IPS-20b (cell line): ENCODE results near the gene EIF4E1B.

ENCODE experiments used
- H3K27ac ChIP-seq: one replicate; pipeline ENCODE4 v1.5.1; 2013; ENCODE audit warnings: low read length
- H3K27me3 ChIP-seq: 2 replicates; pipeline ENCODE4 v1.6.1; 2013; ENCODE audit warnings: mild to moderate bottlenecking, low read length, inconsistent platforms; ENCODE audit not compliant: insufficient read depth
- H3K36me3 ChIP-seq: 2 replicates; pipeline ENCODE4 v1.6.1; 2013; ENCODE audit warnings: low read depth, mild to moderate bottlenecking, inconsistent platforms, low read length, moderate library complexity; ENCODE audit not compliant: insufficient read depth
- H3K4me1 ChIP-seq: 2 replicates; pipeline ENCODE4 v1.6.1; 2013; ENCODE audit warnings: mild to moderate bottlenecking, control low read depth, inconsistent platforms, low read length, moderate library complexity; ENCODE audit not compliant: insufficient read depth
- H3K4me3 ChIP-seq: 2 replicates; pipeline ENCODE4 v1.5.1; 2013; ENCODE audit warnings: mild to moderate bottlenecking, low read length, inconsistent platforms
- H3K9ac ChIP-seq: 2 replicates; pipeline ENCODE4 v1.6.1; 2013; ENCODE audit warnings: low read depth, mild to moderate bottlenecking, inconsistent platforms, low read length, moderate library complexity
- H3K9me3 ChIP-seq: 2 replicates; pipeline ENCODE4 v1.6.1; 2013; ENCODE audit warnings: mild to moderate bottlenecking, low read depth, low read length, inconsistent platforms; ENCODE audit not compliant: insufficient read depth

EIF4E1B gene

GRCh38 chr5:176662371-176663333 lies 32.2 kb downstream of the EIF4E1B start:
- H3K9ac ChIP-seq, result no peak overlapping the region
- H3K4me1 ChIP-seq, result peaks cover 7% of the 10 kb centered on the region; the same call in 1 of the 2 replicates
- H3K9me3 ChIP-seq, result no peaks in the 10 kb centered on the region
- 0 out of 2 replicates have a peak, but pooled peaks cover 4% of the 10 kb centered on the region for H3K27me3 ChIP-seq
- no peak overlapping the region for H3K27ac ChIP-seq
- no peak overlapping the region for H3K4me3 ChIP-seq
- H3K36me3 ChIP-seq, result no peaks in the 10 kb centered on the region

DNA sequence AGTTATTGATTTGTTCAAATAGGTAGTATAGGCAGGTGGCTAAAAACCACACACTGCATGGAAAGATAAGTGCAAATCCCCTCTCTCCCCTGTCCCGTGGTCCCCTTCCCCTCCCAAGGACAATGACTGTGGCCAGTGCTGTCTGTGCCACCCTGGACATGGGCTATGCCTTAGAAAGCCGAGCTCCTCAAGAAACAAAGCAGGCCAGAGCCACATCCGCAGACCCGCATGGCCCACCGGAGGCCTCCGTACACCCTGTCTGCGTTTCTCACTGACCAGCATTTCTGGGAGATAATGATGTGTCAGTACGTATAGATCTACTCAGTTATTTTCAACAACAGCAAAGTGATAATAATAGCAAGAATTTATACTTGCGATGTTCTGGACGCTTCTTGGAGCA lies 33.1 kb downstream of the EIF4E1B start:
- no peak overlapping the region for H3K4me3 ChIP-seq
- no peaks in the 10 kb centered on the region for H3K36me3 ChIP-seq
- peaks cover 7% of the 10 kb centered on the region; the same call in 1 of the 2 replicates for H3K4me1 ChIP-seq
- H3K9me3 ChIP-seq, result no peaks in the 10 kb centered on the region
- 0 out of 2 replicates have a peak, but pooled peaks cover 4% of the 10 kb centered on the region for H3K27me3 ChIP-seq
- H3K27ac ChIP-seq, result no peak overlapping the region
- no peak overlapping the region for H3K9ac ChIP-seq

DNA sequence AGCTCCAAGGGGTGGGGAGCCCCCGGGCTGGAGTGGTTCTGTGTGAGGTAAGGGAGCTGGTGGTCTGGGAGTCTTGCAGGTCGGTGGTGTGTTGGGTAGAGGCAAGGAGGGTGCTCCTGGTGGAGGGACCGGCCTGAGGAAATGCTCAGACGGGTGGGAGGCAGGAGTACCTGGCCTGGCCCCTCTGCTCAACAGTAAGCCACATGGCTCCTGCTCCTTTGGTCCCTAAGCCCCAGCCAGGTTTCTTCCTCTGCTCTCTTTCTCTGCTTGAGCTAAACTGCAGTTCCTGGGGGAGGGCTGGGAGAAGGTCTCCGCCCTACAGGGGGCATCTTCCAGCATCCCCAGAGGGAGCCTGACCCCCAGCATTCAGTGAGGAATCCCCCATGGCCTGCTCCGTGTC lies 34.0 kb downstream of the EIF4E1B start:
- no peak overlapping the region for H3K4me3 ChIP-seq
- no peak overlapping the region for H3K27ac ChIP-seq
- 0 out of 2 replicates have a peak, but pooled peaks cover 4% of the 10 kb centered on the region for H3K27me3 ChIP-seq
- H3K9me3 ChIP-seq, result no peaks in the 10 kb centered on the region
- H3K4me1 ChIP-seq, result peaks cover 7% of the 10 kb centered on the region; the same call in 1 of the 2 replicates
- no peaks in the 10 kb centered on the region for H3K36me3 ChIP-seq
- H3K9ac ChIP-seq, result no peak overlapping the region

DNA sequence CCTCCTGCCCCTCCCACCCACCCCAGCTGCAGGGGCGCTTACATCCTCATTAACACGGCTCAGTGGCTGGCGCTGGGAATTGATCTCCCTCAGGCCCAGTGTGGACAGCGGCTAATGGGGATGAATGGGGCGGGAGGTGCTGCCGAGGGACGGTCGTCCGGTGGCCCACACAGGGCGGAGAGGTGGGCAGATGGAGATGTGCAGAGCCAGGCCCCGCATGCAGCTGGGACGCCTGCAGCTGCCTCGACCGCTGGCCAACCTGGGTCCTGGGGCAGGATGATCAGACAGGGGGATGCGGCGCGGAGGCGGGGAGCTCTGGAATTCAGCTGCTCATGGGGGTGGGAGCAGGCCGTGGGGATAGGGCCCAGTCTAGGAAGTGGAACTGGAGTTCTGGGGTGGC lies 34.4 kb downstream of the EIF4E1B start:
- Histone ChIP-seq H3K27ac (no peak overlapping the region), H3K9ac (no peak overlapping the region), H3K4me1 (peaks cover 7% of the 10 kb centered on the region; the same call in 1 of the 2 replicates), H3K9me3 (no peaks in the 10 kb centered on the region), H3K36me3 (no peaks in the 10 kb centered on the region), H3K27me3 (0 out of 2 replicates have a peak, but pooled peaks cover 4% of the 10 kb centered on the region), H3K4me3 (no peak overlapping the region)

DNA sequence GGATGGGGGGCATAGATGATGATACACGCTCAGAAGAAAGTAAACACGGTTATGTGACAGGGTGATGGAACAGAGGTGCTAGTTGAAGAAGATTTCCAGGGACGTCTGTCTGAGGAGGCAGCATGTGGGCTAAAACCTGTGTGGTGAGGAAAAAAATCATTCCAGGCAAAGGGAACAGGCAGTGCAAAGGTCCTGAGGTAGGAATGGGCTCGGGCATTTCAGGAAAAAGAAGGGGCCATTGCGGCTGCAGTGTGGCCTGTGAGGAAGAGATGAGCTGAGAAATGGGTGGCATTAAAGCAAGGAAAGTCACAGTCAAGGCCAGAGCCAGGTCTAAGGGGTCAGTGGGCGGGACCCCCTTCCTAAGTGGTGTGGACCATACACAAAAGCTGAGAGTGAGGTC lies 35.0 kb downstream of the EIF4E1B start:
- Histone ChIP-seq H3K36me3 (no peaks in the 10 kb centered on the region), H3K4me1 (peaks cover 7% of the 10 kb centered on the region; the same call in 1 of the 2 replicates), H3K9ac (no peak overlapping the region), H3K27ac (no peak overlapping the region), H3K27me3 (0 out of 2 replicates have a peak, but pooled peaks cover 4% of the 10 kb centered on the region), H3K4me3 (no peak overlapping the region), H3K9me3 (no peaks in the 10 kb centered on the region)

DNA sequence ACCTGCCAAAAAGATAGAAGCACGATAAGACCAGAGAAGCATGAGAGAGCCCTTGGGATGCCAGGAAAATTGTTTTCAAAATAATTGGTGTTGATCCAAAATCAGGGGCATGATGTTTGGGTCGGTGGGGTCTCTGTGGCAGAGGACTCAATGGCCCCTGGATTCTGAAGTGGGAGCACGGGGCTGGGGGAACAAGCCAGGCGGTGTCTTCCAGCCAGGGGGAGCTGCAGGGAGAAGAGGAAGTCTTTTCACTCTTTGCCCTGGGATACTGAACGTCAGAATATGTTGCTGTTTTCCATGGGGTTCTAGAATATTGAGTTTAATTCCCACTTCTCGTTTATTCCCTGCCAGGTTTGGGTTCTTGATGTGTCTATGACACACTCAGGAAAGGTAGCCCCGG lies 37.2 kb downstream of the EIF4E1B start:
- H3K36me3 ChIP-seq, result no peaks in the 10 kb centered on the region
- peaks cover 13% of the 10 kb centered on the region; the same call in 1 of the 2 replicates for H3K4me1 ChIP-seq
- H3K27me3 ChIP-seq, result 0 out of 2 replicates have a peak, but pooled peaks cover 8% of the 10 kb centered on the region
- no peak overlapping the region for H3K4me3 ChIP-seq
- no peak overlapping the region for H3K27ac ChIP-seq
- no peak overlapping the region for H3K9ac ChIP-seq
- no peaks in the 10 kb centered on the region for H3K9me3 ChIP-seq

GRCh38 chr5:176670449-176670848 lies 40.0 kb downstream of the EIF4E1B start:
- no peaks in the 10 kb centered on the region for H3K9me3 ChIP-seq
- no peaks in the 10 kb centered on the region for H3K36me3 ChIP-seq
- H3K4me1 ChIP-seq, result peaks cover 6% of the 10 kb centered on the region; the same call in 1 of the 2 replicates
- no peak overlapping the region for H3K9ac ChIP-seq
- H3K4me3 ChIP-seq, result no peak overlapping the region
- H3K27me3 ChIP-seq, result 0 out of 2 replicates have a peak, but pooled peaks cover 4% of the 10 kb centered on the region
- H3K27ac ChIP-seq, result no peak overlapping the region

DNA sequence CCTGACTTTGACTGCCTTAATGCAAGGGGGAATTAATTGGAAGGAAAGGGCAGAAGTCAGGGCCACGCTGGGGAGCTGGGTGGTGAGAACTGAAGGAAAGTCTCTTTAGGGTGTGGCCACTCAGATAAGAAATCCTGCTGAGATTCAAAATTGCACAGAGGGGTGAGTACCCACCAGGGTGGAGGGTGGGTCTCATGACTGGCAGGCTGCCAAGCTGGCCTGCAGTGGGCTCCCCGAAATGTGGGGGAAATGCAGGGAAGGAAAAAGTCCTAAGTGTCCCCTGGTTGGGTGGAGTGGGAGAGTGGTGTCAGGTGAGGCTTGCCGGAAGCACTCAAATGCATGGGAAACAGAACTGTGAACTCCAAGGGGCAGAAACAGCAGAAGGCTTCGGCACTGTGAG lies 40.9 kb downstream of the EIF4E1B start:
- H3K9ac ChIP-seq, result no peak overlapping the region; the same call in 1 of the 2 replicates
- no peak overlapping the region for H3K4me3 ChIP-seq
- peaks cover 6% of the 10 kb centered on the region; the same call in 1 of the 2 replicates for H3K4me1 ChIP-seq
- H3K9me3 ChIP-seq, result no peaks in the 10 kb centered on the region
- H3K27ac ChIP-seq, result no peak overlapping the region
- H3K27me3 ChIP-seq, result peaks cover 4% of the 10 kb centered on the region; the same call in 1 of the 2 replicates
- no peaks in the 10 kb centered on the region for H3K36me3 ChIP-seq

GRCh38 chr5:176671890-176672747 lies 41.6 kb downstream of the EIF4E1B start:
- Histone ChIP-seq H3K9ac (no peak overlapping the region; the same call in 1 of the 2 replicates), H3K4me3 (0 out of 2 replicates have a peak overlapping the region, but pooled peaks have one; percentile 7), H3K4me1 (peaks cover 6% of the 10 kb centered on the region; the same call in 1 of the 2 replicates), H3K9me3 (no peaks in the 10 kb centered on the region), H3K36me3 (no peaks in the 10 kb centered on the region), H3K27ac (no peak overlapping the region), H3K27me3 (peaks cover 4% of the 10 kb centered on the region; the same call in 1 of the 2 replicates)

DNA sequence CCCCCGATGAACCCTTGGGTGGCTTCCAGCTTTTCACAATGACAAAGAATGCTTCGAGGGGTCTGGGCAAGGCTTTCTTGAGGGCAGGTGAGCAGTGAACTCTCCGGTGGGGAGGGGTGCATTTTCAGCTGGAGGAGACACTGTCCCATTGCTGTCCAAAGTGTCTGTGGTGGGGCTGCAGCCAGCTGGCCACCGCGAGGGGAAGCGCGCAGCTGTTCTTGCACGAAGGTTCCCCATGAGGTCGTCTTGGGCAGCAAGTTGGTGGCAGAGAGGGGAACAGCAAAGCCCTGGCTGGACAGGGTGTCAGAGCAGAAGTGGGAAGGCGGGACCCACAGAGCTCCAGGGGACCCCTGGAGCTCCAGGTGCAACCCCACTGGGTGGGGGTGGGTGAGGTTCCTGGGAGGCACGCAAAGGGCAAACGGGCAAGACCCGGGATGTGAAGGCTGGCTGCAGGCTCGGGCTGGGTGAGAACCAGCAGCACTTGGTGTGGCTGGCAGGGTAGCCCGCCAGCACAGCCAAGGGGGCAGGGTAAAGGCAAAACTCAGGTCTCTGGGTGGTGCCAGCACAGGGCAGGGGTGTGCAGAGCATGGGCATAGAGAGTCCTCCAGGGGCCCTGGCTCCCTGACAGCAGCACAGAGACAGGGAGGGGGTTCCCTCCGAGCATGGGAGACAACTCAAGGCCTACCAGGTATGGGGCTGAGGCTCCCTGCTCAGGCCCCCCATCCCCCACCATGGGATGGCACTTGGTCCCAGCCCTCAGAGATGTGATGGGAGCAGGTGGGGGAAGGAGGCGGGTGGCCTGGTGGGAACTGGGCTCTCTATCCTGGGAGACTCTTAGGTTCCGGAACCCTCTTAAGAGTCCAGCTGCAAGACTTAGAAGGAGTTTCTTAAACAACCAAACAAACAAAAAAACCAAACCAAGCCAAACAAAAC lies 43.4 kb downstream of the EIF4E1B start:
- no peaks in the 10 kb centered on the region for H3K36me3 ChIP-seq
- peaks cover 8% of the 10 kb centered on the region for H3K27me3 ChIP-seq
- peaks cover 6% of the 10 kb centered on the region; the same call in 1 of the 2 replicates for H3K4me1 ChIP-seq
- H3K4me3 ChIP-seq, result no peak overlapping the region
- H3K9me3 ChIP-seq, result no peaks in the 10 kb centered on the region
- H3K9ac ChIP-seq, result no peak overlapping the region
- no peak overlapping the region for H3K27ac ChIP-seq
